Stimulated activated CD8-positive, alpha-beta memory T cell treated with anti-CD3 and anti-CD28 coated beads, Interleukin-15, amount 100 ng/mL, for 1 hour (primary cell): ENCODE results near the gene EXOC4.

Experiments
- DNase-seq: peaks from one replicate; pipeline ENCODE4 v3.0.0-alpha.2; 2020; ENCODE audit warnings: low read depth

Gene EXOC4

DNA sequence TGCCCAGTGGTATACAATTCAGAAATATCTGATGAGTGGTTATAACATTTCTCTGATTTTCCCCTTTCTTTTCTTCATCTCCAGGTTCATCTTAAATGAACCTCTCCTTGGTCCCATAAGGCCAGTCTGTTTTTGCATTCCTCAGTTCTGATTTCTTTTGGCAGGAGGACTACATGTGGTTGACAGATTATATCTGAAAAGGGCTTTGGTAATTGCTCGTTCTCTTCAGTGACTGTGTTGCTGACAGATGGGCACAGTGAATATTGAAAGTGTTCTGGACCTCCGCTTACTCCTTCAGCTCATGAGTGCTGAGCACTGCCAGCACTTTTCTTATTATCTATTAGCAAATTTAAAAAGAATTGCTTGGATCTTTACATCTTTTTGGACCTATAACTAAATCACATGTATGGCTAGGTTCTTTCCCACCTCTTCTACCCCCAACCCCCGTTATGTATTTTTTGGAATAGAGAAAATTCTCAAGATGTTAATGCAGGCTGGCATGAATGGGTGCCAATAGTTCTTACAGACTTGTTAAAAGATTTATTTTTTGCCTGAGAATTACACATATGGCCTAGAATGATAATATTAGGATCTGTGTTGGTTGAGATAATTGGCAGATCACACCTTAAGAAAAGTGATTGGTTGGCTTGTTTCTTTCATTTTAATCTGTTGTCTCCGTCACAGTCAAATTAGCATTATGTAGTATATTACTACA, 323.0 kb downstream of the EXOC4 start:
- no peak for DNase-seq

DNA sequence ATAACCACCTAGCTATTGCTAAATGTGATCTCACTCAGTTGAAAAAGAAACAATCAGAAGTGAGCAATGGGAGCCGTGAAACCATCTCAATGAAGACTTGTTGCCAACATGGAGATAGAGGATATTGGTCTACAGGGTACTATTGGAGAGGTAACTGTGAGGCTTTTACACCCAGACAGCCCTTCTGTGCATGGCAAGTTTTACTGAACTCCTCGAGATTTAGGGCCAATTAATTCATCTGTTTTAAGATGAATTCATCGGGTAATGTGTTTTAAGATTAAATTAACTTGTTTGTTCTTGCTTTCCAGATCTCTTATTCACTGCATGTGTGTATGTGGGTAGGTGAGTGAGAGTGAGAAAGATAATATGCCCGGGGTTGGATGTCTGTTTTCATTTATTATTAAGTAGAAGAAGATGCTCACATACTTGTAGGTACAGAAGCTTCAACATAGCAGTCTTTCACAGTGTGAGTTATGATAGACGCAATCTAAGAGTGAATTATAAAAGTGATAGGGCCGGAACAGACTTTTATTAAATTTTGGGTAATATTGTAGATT, 323.8 kb downstream of the EXOC4 start:
- no peak for DNase-seq

DNA sequence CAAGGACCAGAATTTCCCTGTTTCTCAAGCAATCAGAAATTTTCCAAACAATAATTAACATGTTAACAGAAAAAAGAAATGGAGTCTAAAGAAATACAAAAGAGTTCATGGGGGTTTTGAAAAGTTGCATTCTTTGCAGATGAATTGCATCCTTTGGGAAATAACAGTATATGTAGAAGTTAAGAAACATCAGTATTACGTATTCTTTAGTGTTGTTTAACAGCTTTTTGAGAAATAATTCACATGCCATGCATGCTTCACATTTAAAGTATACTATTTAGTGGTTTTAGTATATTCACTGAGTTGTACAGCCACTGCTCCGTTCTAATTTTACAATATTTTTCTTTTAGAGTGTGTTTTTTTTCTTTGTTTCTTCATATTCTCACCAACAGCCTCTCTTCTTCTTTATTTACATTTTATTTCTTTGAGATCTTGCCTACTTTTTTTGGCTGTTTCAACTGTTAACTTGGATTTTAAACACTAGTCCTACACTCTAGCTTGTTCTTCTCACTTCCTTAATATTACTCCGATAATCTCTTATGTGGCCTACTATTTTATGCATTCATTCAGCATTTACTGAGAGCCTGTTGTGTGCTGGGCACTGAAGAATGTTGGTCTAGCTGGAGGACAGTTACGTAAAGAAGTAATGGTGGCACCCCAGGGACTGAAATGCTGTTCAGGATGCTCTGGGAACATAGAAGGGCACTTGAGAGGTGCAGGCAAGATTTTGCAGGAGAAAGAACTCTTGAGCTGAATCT, 330.1 kb downstream of the EXOC4 start:
- no peak for DNase-seq

GRCh38 chr7:133583545-133584171, 330.8 kb downstream of the EXOC4 start:
- no peak for DNase-seq

- DNase-seq, result no peak
These were observed 332.2 kb downstream of the EXOC4 start for GRCh38 chr7:133584956-133585668.

DNA sequence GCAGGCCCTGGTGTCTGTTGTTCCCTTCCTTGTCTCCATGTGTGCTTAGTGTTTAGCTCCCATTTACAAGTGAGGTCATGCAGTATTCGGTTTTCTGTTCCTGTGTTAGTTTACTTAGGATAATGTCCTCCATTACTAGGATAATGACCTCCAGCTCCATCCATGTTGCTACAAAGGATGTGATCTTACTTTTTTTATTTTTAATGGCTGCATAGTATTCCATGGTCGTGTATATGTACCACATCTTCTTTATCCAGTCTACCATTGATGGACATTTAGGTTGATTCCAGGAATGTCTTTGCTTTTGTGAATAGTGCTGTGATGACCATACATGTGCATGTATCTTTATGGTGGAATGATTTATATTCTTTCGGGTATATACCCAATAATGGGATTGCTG, 333.4 kb downstream of the EXOC4 start:
- no peak for DNase-seq

DNA sequence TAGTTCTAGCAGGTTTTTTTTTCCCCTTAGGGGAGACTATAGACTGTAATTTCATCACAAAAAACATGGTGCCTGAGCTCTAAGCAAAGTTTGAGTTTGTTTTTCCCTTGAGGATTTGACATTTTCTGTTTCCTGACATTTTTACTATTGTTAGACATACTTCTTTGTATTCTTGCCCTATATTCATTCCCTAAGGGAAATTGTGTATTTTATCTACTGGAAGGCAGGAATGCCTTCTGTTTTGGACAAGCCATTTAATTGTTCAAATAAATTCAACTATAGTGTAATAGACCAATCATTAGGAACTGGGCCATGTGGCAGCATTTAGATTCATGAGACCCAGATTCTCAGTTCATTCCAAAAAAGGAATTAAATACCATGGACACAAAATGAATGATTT, 335.0 kb downstream of the EXOC4 start:
- no peak for DNase-seq

GRCh38 chr7:133590795-133591194, 337.9 kb downstream of the EXOC4 start:
- no peak for DNase-seq

DNA sequence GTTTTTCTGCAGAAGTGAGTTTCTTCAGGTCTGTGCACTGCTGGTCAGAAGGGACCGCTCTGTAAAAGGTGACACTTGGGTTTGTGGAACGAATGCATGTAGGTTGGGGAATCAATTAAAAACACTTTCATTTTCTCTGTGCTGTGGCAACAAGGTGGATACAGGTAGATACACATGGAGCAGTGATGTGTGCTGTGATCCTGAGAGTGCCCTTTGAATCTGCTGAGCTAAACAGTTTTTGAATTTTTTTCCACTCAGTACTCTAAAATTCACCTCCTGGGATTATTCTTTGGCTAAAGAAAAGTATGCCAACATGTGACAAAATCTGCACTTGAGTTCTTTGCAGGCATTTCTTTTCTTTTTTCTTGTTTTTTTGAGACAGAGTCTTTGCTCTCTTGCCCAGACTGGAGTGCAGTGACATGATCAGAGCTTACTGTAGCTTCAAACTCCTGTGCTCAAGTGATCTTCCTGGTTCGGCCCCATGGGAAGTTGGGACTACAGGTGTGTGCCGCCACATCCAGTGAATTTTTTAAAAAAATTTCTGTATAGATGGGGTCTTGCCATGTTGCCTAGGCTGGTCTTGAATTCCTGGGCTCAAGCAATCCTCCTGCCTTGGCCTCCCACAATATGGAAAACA, 338.9 kb downstream of the EXOC4 start:
- DNase-seq, result no peak

GRCh38 chr7:133593561-133593960, 340.7 kb downstream of the EXOC4 start:
- DNase-seq, result no peak

DNA sequence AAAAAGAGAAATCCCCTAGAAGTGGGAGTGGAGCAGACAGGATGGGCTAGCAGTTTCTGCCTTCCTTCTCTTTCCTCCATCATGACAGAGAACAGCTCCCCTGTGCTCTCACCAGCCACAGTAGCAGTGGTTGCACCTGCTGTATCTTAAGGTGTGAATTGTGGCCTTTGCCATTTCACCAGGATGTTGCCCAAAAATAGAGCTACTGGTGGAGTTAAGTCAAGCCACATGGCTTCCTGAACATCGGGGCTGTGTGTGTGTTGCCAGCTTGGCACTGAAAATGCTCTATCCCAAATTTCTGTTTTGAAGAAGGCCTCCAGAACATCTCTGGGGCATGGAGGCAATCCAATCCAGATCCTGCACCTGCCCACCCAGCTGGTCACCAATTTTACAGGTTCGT, 348.7 kb downstream of the EXOC4 start:
- no peak for DNase-seq

- DNase-seq, result no peak
These were observed 349.4 kb downstream of the EXOC4 start for GRCh38 chr7:133602291-133602690.

DNA sequence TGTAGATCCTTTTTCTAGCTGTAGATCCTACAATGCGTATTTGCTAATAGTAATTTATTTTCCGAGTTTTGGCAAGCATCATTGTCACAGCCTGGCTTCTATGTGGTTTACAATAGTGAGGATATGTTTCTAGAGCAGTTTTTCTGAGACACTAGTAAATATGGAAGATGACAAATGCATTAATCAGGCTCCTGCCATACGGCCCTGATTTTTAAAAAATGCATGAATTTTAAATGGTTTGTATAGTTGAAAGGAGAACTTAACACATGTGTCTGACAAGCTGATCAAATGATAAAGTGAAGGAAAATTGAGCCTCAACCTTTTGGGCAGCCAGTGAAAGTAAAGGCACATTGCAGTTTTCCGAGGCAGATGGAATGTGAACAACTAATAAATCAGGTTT, 354.1 kb downstream of the EXOC4 start:
- DNase-seq, result no peak

DNA sequence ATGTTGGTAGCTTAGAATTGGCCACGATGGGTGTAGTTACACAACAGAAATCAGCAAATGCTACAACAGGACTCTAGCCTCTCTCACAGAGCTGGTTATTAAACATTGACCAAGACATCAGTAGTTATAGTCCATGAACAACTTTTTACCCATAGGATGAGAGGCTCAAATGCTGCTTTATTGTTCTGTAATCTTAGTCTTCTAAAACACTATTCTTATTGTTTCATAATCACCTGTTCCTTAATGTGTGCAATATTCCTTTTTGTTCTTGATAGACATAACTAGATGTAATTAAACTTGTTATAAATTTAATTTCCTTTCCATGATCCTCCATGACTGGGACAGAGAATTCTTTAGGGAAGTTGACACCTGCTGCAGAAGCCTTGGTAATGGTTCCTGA, 356.9 kb downstream of the EXOC4 start:
- no peak for DNase-seq

DNA sequence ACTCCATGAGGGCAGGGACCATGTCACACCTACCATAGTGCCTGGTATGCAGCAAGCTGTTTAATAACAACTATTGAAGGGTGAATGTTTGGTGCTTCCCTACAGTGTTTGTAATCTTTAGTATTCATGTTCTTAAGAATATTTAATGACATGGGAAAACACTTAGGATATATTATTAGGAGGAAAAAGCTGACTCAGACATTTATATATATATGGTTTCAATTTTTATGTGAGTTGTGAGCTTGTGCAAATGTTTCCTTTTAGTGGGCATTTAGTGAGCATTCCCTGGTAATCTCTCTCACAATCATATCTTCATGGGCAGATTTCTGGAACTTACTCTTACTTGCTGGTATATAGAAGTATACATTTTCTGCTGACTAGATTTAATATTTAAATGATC, 359.1 kb downstream of the EXOC4 start:
- DNase-seq, result no peak

DNA sequence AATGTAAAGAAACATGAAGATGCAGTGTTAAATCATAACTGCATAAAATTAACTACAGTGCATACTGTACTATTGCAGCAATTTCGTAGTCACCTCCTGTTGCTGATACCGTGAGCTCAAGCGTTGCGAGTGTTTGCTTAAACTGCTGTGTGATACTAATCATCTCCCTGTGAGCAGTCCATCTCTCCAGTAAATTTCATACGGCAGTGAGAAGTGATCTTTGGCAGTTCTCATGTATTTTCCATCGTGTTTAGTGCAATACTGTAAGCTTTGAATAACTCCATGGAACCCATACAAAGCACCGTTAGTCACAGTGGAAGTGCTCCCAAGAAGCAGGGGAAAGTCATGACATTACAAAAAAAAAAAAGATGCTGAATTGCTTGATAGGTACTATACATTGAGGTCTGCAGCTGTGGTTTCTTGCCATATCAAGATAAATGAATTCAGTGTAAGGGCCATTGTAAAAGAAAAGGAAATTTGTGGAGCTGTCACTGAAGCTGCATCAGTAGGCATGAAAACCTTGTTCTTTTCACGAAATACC, 360.4 kb downstream of the EXOC4 start:
- DNase-seq, result no peak

- DNase-seq, result no peak
These were observed 361.4 kb downstream of the EXOC4 start for GRCh38 chr7:133614251-133614650.

DNA sequence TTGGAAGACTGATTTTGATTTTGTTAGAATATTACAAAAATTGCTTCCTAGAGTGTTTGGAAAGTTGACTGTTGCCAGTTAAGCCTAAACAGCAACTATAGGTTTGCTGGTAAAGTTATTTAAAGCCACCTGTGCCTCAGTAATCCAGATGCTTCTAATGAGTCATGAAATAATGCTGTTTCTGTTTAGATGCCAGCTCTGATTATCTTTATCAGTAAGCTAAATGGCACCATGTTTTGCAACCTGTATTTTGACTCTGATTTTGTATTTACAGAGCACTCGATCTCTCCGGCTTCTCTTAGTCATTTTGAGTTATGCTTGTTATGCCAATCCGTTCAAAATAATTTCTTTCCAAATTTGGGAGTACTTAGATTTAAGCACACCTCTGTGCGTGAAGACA, 366.1 kb downstream of the EXOC4 start:
- DNase-seq, result no peak

DNA sequence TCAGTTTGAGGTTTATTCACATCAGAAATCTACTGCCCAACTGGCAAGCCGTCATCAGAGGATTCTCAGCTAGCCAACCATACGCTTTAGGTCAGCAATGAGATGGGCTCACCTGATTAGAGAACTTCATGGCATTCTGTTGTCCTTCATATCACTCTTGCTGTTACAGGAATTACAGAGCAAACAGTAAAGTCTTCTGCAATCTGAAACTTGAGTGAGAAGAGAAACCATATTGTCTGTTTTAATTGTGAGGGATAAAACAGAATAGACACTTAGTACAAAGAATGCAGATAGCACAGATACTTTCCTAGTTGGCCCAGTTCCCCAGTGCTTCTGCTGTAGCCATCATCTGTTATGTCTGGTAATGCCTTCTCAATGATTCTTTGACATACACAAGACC, 366.6 kb downstream of the EXOC4 start:
- DNase-seq, result no peak

DNA sequence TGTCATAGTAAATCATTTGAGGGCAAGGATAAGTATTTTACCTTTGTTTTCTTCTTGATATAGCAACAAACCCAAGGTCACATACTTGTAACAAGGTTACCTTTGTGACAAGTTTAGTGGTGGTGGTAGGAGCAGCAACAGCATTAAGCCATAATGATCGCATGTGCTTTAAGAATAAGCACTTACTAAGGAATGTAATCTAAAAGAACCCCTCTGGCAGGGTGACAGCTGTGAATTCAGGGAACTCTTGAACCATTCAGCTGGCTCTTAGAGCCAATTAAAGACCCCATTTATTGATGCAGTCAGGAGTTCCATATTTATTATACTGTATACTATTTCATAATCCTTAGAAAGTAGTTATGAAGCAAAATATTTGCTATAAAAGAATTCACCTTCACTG, 370.8 kb downstream of the EXOC4 start:
- DNase-seq, result no peak

- DNase-seq, result no peak
These were observed 372.2 kb downstream of the EXOC4 start for GRCh38 chr7:133625046-133625445.

DNA sequence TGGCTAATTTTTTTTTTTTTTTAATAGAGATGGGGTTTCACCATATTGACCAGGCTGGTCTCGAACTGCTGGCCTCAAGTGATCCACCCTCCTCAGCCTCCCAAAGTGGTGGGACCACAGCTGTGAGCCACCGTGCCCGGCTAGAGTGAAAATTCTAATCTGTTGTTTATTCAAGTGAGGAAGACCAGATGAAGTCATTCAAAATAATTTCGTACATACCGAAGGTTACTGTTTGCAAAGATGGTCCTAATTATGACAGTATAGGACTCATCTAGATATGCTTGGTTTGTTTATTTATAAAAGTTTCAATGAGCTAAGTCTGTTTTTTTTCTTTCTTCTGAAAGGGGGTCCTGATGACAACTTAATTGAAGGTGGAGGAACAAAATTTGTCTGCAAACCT, 376.8 kb downstream of the EXOC4 start:
- DNase-seq, result no peak
